Activated CD8-positive, alpha-beta memory T cell treated with anti-CD3 and anti-CD28 coated beads for 36 hours (primary cell): Measurements from ENCODE around the gene NUCB1. TPM values are rescaled to one million over a fixed set of nuclear protein-coding genes. Genes with fewer than 3 reads are reported as not detected.
"Not testable (repeated sequence)": the region's sequence is repeated elsewhere in the genome, so short reads cannot be mapped to it uniquely, and the experiment has no call there.

Experiments
- CTCF ChIA-PET: fragments of 350-600 bp; sonication (Branson Sonifier 250); formaldehyde crosslinking; loops from one replicate; lab custom pipeline; 2021; ENCODE audit warnings: antibody characterized with exemption; lab: Charles Lee
- POLR2A ChIA-PET: fragments of 350-600 bp; sonication (Branson Sonifier 250); formaldehyde crosslinking; loops from one replicate; lab custom pipeline; 2021; ENCODE audit warnings: antibody characterized with exemption; lab: Charles Lee
- total RNA-seq, 2 experiments: library from RNA; stranded (reverse); gene quantifications; one replicate each; pipeline ENCODE4 v1.2.3, GENCODE V29; 2021

The NUCB1 gene
- total RNA-seq, 2 experiments from 2014 or later: 89.2 to 89.5 TPM

- ChIA-PET CTCF (interaction anchor here (1.2 kb wide), 1 partner anchor 84 kb away, joined by 4 read pairs; no protein-coding TSS in a partner anchor), POLR2A (interaction anchor here (0.6 to 1.5 kb wide), 9 partner anchors 9 to 120 kb away, joined by 3 to 7 read pairs (median 3); partner anchors contain the start of genes FTL and NUCB1)
Measured at GRCh38 chr19:48872182-48872883, 27.8 kb upstream of the NUCB1 start, which contains the start of gene PPP1R15A. Gene PPP1R15A (plus strand): TSS chr19:48872421. CDS start chr19:48873234, 813 bp downstream.

GRCh38 chr19:48872884-48873475, 27.1 kb upstream of the NUCB1 start:
- ChIA-PET CTCF (interaction anchor here (1.2 to 2.2 kb wide), 3 partner anchors 85 to 97 kb away, joined by 4 to 8 read pairs (median 8); no protein-coding TSS in a partner anchor), POLR2A (interaction anchor here (1.5 kb wide), 2 partner anchors 27 to 93 kb away, joined by 6 to 7 read pairs; partner anchors contain the start of genes FTL and NUCB1)

DNA sequence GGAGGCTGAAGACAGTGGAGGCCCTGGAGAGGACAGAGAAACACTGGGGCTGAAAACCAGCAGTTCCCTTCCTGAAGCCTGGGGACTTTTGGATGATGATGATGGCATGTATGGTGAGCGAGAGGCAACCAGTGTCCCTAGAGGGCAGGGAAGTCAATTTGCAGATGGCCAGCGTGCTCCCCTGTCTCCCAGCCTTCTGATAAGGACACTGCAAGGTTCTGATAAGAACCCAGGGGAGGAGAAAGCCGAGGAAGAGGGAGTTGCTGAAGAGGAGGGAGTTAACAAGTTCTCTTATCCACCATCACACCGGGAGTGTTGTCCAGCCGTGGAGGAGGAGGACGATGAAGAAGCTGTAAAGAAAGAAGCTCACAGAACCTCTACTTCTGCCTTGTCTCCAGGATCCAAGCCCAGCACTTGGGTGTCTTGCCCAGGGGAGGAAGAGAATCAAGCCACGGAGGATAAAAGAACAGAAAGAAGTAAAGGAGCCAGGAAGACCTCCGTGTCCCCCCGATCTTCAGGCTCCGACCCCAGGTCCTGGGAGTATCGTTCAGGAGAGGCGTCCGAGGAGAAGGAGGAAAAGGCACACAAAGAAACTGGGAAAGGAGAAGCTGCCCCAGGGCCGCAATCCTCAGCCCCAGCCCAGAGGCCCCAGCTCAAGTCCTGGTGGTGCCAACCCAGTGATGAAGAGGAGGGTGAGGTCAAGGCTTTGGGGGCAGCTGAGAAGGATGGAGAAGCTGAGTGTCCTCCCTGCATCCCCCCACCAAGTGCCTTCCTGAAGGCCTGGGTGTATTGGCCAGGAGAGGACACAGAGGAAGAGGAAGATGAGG, 26.4 kb upstream of the NUCB1 start:
- ChIA-PET POLR2A (interaction anchor here (1.1 to 2.2 kb wide), 3 partner anchors 26 to 254 kb away, joined by 4 to 7 read pairs (median 6); partner anchors contain the start of genes NUCB1, RPL18 and SPHK2), CTCF (interaction anchor here (1.0 to 2.2 kb wide), 4 partner anchors 15 to 97 kb away, joined by 3 to 8 read pairs (median 6); no protein-coding TSS in a partner anchor)

DNA sequence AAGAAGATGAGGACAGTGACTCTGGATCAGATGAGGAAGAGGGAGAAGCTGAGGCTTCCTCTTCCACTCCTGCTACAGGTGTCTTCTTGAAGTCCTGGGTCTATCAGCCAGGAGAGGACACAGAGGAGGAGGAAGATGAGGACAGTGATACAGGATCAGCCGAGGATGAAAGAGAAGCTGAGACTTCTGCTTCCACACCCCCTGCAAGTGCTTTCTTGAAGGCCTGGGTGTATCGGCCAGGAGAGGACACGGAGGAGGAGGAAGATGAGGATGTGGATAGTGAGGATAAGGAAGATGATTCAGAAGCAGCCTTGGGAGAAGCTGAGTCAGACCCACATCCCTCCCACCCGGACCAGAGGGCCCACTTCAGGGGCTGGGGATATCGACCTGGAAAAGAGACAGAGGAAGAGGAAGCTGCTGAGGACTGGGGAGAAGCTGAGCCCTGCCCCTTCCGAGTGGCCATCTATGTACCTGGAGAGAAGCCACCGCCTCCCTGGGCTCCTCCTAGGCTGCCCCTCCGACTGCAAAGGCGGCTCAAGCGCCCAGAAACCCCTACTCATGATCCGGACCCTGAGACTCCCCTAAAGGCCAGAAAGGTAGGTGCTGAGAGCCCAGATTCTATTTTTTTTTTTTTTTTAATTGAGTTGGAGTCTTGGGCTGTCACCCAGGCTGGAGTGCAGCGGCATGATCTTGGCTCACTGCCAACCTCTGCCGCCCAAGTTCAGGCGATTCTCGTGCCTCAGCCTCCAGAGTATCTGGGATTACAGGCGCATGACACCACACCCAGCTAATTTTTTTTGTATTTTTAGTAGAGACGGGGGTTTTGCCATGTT, 25.6 kb upstream of the NUCB1 start:
- ChIA-PET CTCF (interaction anchor here (1.0 to 2.2 kb wide), 4 partner anchors 14 to 96 kb away, joined by 3 to 8 read pairs (median 6); no protein-coding TSS in a partner anchor), POLR2A (interaction anchor here (0.5 to 2.2 kb wide), 6 partner anchors 12 to 255 kb away, joined by 3 to 12 read pairs (median 5); partner anchors contain the start of genes NUCB1, RPL18 and SPHK2)

GRCh38 chr19:48876043-48876981, 23.8 kb upstream of the NUCB1 start:
- ChIA-PET POLR2A (interaction anchor here (0.5 to 1.9 kb wide), 5 partner anchors 8 to 117 kb away, joined by 4 to 12 read pairs (median 6); partner anchors contain the start of genes GYS1, NUCB1 and RUVBL2), CTCF (interaction anchor here (0.5 to 0.6 kb wide), 2 partner anchors 12 to 61 kb away, joined by 3 read pairs; no protein-coding TSS in a partner anchor)

DNA sequence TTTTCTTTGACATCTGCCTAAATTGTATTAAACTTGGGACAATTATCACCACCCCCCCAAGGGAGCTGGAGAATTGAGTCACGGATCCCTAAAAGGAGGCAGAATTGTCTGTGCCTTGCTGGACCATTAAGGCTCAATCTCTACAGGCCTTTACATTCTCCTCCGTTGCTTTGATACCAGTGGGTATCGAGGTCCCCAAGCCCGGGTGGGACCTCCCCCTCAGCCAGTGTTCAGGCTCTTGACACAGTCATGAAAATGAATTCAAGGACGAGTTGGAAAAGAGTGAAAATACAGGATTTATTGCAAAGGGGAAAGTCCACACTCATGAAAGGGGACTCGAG, 22.3 kb upstream of the NUCB1 start:
- ChIA-PET POLR2A (no interaction called here), CTCF (no interaction called here)

GRCh38 chr19:48878196-48879024, 21.7 kb upstream of the NUCB1 start:
- CTCF ChIA-PET: interaction anchor here (0.6 to 1.8 kb wide), 3 partner anchors 15 to 122 kb away, joined by 3 to 9 read pairs (median 4); no protein-coding TSS in a partner anchor
- POLR2A ChIA-PET: interaction anchor here (0.6 kb wide), 2 partner anchors 32 to 161 kb away, joined by 3 to 4 read pairs; no protein-coding TSS in a partner anchor

DNA sequence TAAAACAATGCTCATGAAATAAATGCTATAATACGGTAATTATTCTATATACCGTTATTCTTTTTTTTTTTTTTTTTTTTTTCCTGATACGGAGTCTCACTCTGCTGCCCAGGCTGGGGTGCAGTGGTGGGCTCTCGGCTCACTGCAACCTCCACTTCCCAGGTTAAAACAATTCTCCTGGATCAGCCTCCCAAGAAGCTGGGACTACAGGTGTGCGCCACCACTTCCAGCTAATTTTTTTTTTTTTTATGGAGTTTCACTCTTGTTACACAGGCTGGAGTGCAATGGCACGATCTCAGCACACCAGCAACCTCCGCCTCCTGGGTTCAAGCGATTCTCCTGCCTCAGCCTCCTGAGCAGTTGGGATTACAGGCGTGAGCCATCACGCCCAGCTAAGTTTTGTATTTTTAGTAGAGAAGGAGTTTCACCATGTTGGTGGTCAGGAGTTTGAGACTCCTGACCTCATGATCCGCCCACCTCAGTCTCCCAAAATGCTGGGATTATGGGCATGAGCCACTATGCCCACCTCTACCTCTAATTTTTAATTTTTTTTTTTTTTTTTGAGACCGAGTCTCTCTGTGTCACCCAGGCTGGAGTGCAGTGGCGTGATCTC, 21.0 kb upstream of the NUCB1 start:
- POLR2A ChIA-PET: interaction anchor here (0.6 kb wide), 1 partner anchor 33 kb away, joined by 3 read pairs; no protein-coding TSS in a partner anchor
- CTCF ChIA-PET: interaction anchor here (0.6 to 1.8 kb wide), 3 partner anchors 16 to 121 kb away, joined by 3 to 9 read pairs (median 4); no protein-coding TSS in a partner anchor

DNA sequence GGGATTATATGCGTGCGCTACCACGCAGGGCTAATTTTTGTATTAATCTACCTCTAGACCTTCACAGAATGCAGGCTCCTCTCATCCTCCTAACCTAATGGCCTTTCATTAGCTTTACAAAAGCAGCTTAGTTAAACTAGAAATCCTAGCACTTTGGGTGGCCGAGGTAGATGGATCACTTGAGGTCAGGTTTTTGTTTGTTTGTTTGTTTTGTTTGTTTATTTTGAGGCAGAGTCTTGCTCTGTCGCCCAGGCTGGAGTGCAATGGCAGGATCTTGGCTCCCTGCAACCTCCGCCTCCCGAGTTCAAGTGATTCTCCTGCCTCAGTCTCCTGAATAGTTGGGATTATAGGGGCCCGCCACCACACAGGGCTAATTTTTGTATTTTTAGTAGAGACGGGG, 20.4 kb upstream of the NUCB1 start:
- CTCF ChIA-PET: interaction anchor here (0.5 to 1.8 kb wide), 2 partner anchors 17 to 77 kb away, joined by 4 to 9 read pairs; no protein-coding TSS in a partner anchor
- POLR2A ChIA-PET: not testable (repeated sequence)

DNA sequence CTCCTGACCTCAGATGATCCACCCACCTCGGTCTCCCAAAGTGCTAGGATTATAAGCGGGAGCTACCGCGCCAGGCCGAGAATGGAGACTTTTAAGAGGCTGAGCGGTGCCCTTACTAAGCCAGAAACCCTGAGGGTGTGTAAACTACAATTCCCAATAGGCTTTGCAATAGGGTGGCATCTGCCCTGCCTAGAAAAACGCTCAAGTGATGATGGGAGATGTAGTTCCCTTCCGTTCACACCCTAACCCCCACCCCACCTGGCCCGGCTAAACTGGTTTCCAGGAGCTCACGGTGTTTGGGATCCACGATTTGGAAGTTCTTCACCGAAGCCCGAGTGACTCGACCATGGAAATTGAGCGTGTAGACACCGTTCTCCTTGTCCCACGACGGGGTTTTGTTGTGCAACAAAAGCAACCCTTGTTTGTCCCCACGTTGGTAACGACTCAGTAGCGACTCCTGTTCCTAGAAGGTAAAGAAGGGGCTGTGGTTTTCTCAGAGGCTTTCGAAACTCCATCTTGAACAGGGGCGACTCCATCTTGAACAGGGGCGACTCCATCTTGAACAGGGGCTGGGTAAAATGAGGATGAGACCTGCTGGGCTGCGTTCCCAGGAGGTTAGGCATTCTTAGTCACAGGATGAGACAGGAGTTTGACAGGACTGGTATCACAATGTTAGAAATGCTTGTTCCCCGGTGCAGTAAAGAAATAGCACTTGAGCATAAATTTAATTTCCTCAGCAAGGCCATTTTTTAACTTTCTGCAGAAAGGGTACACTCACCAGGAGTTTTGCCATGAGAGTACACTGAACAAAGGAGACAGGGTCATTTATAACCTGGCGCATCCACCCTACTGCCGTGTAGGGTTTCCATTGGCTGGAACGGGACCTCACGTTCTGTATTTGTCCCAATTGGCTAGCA, 18.1 kb upstream of the NUCB1 start:
- ChIA-PET POLR2A (interaction anchor here (0.7 to 1.7 kb wide), 3 partner anchors 10 to 156 kb away, joined by 5 to 9 read pairs (median 7); partner anchors contain the start of gene PPP1R15A), CTCF (interaction anchor here (1.0 to 1.7 kb wide), 2 partner anchors 69 to 93 kb away, joined by 3 to 4 read pairs; no protein-coding TSS in a partner anchor)

GRCh38 chr19:48883726-48884125, 16.4 kb upstream of the NUCB1 start:
- CTCF ChIA-PET: no interaction called here
- POLR2A ChIA-PET: no interaction called here

- CTCF ChIA-PET: interaction anchor here (0.7 to 1.2 kb wide), 3 partner anchors 12 to 189 kb away, joined by 3 to 4 read pairs (median 3); no protein-coding TSS in a partner anchor
- POLR2A ChIA-PET: no interaction called here
Measured at GRCh38 chr19:48887861-48888612, 12.1 kb upstream of the NUCB1 start.

GRCh38 chr19:48889496-48889895, 10.6 kb upstream of the NUCB1 start:
- CTCF ChIA-PET: interaction anchor here (1.2 kb wide), 1 partner anchor 15 kb away, joined by 4 read pairs; no protein-coding TSS in a partner anchor
- POLR2A ChIA-PET: not testable (repeated sequence)
